Lower leg skin (tissue), 4 donors: ENCODE measurements around the gene PLD2. TPM values are rescaled to one million over a fixed set of nuclear protein-coding genes. Genes with fewer than 3 reads are reported as not detected.
"Not testable (repeated sequence)": the region's sequence is repeated elsewhere in the genome, so short reads cannot be mapped to it uniquely, and the experiment has no call there.

ENCODE experiments used
- DNase-seq, 2 donors: peaks; one replicate each; pipeline ENCODE4 v3.0.0-alpha.2; 2019; ENCODE audit warnings: low spot score in 2 of 2
- H3K4me3 ChIP-seq: fragments of 200-600 bp; sonication (generic); 2 replicates; pipeline ENCODE4 v1.5.1; 2017; ENCODE audit warnings: mild to moderate bottlenecking, low read depth; ENCODE audit not compliant: poor library complexity, severe bottlenecking
- POLR2A ChIP-seq, 2 donors: fragments of 450-650 bp; IDR thresholded peaks; one replicate each; pipeline ENCODE4 v1.6.1; 2016 to 2017; ENCODE audit warnings: antibody characterized with exemption in 2 of 2, mild to moderate bottlenecking in 1 of 2, moderate library complexity in 1 of 2
- WGBS, 2 donors: methylation state at CpG; one replicate each; pipeline ENCODE4 v1.1.5; 2018; 5-methylcytosine and 5-hydroxymethylcytosine counted together
- intact Hi-C: fragments of 100-400 bp; cut with DNase I; formaldehyde crosslinking; loops from one replicate; pipeline ENCODE4 v1.15.0; 2023; ENCODE audit warnings: low total_unique reads
- total RNA-seq, 4 donors: library from RNA; depleted of rRNA; stranded (reverse); fragments of >200 nt; gene quantifications; one replicate each; pipeline ENCODE4 v1.1.0, GENCODE V29; 2016
- TF ChIP-seq, protein P1 (sequence below), 3 donors: fragments of 450-650 bp; IDR thresholded peaks; one replicate each; pipeline ENCODE4 v1.5.1; 2016; ENCODE audit warnings: antibody characterized with exemption in 3 of 3, mild to moderate bottlenecking in 3 of 3, moderate library complexity in 2 of 3

The PLD2 gene
- total RNA-seq, 4 donors from 2014 or later, result 40.1 to 78.8 (median 56.3) TPM

DNA sequence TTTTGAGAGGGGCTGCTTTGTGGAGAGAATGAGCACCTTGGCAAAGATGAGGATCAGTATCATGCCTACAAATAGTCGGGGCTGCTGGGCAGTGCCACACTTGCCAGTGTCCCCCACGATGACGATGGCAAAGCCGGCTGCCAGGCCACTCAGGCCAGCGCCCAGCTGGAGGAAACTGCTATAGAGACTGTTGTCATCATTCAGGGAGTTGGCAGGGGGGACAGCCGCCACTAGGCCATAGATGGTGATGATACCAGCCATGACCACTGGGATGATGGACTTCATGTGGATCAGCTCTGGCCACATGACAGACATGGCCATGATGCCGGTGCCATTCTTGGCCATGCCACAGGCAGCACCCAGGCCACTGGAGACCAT is 50.0 kb downstream of the PLD2 start:
- TF ChIP-seq POLR2A (IDR thresholded peaks at IDR 0.05), result no peak
- TF ChIP-seq, protein P1, sequence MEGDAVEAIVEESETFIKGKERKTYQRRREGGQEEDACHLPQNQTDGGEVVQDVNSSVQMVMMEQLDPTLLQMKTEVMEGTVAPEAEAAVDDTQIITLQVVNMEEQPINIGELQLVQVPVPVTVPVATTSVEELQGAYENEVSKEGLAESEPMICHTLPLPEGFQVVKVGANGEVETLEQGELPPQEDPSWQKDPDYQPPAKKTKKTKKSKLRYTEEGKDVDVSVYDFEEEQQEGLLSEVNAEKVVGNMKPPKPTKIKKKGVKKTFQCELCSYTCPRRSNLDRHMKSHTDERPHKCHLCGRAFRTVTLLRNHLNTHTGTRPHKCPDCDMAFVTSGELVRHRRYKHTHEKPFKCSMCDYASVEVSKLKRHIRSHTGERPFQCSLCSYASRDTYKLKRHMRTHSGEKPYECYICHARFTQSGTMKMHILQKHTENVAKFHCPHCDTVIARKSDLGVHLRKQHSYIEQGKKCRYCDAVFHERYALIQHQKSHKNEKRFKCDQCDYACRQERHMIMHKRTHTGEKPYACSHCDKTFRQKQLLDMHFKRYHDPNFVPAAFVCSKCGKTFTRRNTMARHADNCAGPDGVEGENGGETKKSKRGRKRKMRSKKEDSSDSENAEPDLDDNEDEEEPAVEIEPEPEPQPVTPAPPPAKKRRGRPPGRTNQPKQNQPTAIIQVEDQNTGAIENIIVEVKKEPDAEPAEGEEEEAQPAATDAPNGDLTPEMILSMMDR (IDR thresholded peaks at IDR 0.05), result no peak
- intact Hi-C loops, result no loop called here

DNA sequence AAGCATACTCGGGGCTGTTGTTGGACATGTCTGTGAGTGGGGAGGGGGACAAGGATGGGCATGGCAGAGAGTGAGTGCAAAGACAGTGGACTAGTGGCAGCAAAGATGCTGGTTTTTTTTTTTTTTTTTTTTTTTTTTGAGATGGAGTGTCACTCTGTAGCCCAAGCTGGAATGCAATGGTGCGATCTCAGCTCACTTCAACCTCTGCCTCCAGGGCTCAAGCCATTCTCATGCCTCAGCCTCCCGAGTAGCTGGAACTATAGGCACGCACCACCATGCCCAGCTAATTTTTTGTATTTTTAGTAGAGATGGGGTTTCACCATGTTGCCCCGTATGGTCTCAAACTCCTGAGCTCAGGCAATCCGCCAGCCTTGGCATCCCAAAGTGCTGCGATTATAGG is 50.4 kb downstream of the PLD2 start:
- H3K4me3 ChIP-seq, DNase-seq, intact Hi-C loops: not testable (repeated sequence)
- 55 to 63% methylated on average over 7 of the region's 7 CpGs for WGBS, 2 donors

More for the DNA sequence above, 50.0 kb downstream of the PLD2 start:
- 90 to 97% methylated on average over 7 of the region's 7 CpGs for WGBS, 2 donors
- DNase-seq, result no peak
- no peak overlapping the region for H3K4me3 ChIP-seq

DNA sequence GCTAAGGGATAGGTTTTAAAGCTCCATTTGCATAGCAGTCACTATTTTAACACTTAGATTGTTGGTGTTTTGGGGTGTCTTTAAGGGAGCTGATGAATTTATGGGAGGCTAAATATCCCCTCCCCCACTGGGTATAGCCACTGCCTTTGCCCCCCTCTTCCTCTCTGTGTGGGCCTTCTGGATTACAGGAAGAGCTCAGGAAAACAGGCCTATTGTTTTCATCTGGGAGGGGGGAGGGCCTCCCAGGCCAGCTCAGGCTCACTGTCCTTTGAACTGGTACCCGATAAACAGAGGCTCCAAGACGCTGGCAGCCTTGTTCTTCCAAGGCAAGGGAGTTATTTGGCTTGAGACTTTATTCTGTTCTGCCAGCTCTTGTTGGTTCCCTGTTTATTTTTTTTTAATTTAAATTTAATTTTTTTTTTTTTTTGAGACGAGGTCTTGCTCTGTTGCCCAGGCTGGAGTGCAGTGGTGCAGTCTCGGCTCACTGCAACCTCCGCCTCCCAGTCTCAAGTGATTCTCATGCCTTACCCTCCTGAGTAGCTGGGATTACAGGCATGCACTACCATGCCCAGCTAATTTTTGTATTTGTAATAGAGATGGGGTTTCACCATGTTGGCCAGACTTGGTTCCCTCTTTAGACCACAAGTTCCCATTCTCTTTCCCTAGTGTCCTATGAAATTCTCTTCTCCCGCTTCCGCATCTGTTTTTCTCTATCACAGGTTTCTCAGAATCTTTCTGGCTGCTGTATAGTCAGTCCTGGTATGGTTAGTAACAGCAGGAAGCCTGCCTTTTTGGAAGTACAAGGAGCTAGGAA is 51.3 kb downstream of the PLD2 start:
- TF ChIP-seq, protein P1 (IDR thresholded peaks at IDR 0.05), result no peak
- TF ChIP-seq POLR2A (IDR thresholded peaks at IDR 0.05), result no peak
- H3K4me3 ChIP-seq, result no peak overlapping the region
- intact Hi-C loops, result no loop called here
- WGBS, 2 donors, result 30 to 39% methylated on average over 7 of the region's 7 CpGs
- no peak for DNase-seq

DNA sequence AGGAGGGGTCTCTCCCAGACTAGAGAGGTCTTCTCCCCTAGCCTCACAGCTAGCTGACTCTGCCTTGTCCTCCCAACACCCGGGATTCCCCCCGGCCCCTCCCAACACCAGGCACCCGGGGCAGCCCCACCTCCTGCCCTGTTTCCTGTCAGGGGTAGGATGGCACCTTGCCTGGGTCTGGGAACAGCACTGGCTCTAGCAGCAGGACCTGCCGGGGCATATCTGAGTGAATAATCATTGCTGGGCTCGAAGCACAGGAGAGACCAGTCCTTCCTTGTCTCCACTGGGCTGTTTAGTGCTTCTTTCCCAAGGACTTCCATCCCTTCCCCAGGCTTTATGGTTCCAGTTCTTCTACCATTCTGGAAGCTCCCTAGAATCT is 51.9 kb downstream of the PLD2 start:
- no peak for TF ChIP-seq POLR2A (IDR thresholded peaks at IDR 0.05)
- TF ChIP-seq, protein P1 (IDR thresholded peaks at IDR 0.05), result no peak
- WGBS, 2 donors, result 30% methylated on average over 5 of the region's 5 CpGs
- intact Hi-C loops, result no loop called here
- no peak overlapping the region for H3K4me3 ChIP-seq
- peak in 1 of 2 donors; percentile 68 for DNase-seq

DNA sequence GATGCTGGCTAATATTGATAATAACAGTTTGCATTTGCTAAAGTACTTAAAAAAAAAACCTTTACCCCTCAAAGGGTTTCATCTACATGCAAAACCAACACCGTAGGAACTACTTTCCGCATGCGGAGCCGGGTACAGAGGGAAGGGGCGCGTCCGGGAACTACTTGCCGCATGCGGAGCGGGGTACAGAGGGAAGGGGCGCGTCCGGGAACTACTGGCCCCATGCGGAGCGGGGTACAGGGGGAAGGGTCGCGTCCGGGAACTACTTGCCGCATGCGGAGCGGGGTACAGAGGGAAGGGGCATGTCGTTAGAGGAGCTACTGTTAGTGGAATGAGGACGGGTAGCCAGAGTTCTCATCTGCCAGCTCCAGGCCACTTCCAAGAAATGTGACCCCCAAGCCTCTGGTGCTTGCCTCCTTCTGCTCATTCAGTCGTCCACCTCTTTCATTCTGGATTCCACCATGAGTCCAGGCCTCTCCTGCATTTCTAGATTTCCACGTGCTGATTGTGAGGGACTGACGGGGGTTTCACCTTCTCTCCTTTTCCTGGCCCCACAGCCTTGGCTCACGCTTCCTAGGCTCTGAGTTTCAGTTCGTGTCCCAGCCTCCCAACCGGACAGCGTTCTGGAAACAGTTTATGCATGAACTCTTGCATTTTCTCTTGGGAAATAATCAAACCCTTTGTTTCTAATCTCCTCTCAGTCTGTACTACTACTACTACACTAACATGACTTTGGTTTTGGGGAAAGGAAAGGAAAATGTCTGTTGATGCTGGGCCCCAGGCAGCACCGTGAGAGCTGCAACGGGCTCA is 53.1 kb downstream of the PLD2 start:
- 49 to 56% methylated on average over 32 of the region's 32 CpGs for WGBS, 2 donors
- TF ChIP-seq, protein P1 (IDR thresholded peaks at IDR 0.05), result no peak
- no peak for TF ChIP-seq POLR2A (IDR thresholded peaks at IDR 0.05)
- H3K4me3 ChIP-seq, result no peak overlapping the region
- intact Hi-C loops, result no loop called here
- no peak for DNase-seq

DNA sequence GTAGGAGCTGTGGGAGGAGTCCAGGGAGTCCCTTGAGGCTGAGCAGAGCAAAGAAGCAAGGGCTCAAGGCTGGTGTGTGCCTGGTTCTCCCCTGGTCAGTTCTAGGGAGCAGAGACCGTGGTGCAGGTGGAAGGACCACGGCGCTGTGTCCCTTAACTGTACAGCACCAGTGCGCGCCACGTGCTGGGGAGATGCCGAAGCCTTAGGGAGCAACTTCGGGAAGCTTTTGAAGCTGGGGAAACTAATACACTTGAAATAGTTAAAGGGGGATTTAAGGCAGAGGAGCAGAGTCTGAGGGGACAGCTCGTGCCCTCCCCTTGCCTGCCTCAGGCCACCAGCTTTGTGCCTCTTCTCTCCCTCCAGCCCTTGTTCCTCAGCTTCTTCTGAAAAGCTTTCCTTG is 53.7 kb downstream of the PLD2 start:
- TF ChIP-seq, protein P1 (IDR thresholded peaks at IDR 0.05), result no peak
- no peak for TF ChIP-seq POLR2A (IDR thresholded peaks at IDR 0.05)
- intact Hi-C loops, result no loop called here
- 58 to 61% methylated on average over 9 of the region's 9 CpGs for WGBS, 2 donors
- no peak for DNase-seq
- H3K4me3 ChIP-seq, result no peak overlapping the region
